Dendritic cell treated with granulocyte-macrophage colony-stimulating factor and Interleukin-4, amounts not matched to agents 40 ng/mL and 50 ng/mL, for 4 days (primary cell): ENCODE data around the gene CYP2E1.
"Not testable (repeated sequence)": the region's sequence is repeated elsewhere in the genome, so short reads cannot be mapped to it uniquely, and the experiment has no call there.

Source experiments
- H3K27ac Mint-ChIP-seq: one replicate; pipeline ENCODE4 v1.8.0; 2022; ENCODE audit warnings: mild to moderate bottlenecking, mixed read lengths
- H3K27me3 Mint-ChIP-seq: one replicate; pipeline ENCODE4 v1.8.0; 2022; ENCODE audit warnings: mild to moderate bottlenecking, mixed read lengths
- H3K36me3 Mint-ChIP-seq: one replicate; pipeline ENCODE4 v1.8.0; 2022; ENCODE audit warnings: low read depth, mixed read lengths
- H3K4me1 Mint-ChIP-seq: one replicate; pipeline ENCODE4 v1.8.0; 2022; ENCODE audit warnings: low read depth, mixed read lengths
- H3K4me3 Mint-ChIP-seq: one replicate; pipeline ENCODE4 v1.8.0; 2022; ENCODE audit warnings: mild to moderate bottlenecking, moderate library complexity, mixed read lengths
- H3K9me3 Mint-ChIP-seq: one replicate; pipeline ENCODE4 v1.8.0; 2022; ENCODE audit warnings: mixed read lengths
- intact Hi-C: fragments of 100-400 bp; cut with micrococcal nuclease; formaldehyde crosslinking; loops from one replicate; pipeline ENCODE4 v1.15.0; 2022

The CYP2E1 gene

DNA sequence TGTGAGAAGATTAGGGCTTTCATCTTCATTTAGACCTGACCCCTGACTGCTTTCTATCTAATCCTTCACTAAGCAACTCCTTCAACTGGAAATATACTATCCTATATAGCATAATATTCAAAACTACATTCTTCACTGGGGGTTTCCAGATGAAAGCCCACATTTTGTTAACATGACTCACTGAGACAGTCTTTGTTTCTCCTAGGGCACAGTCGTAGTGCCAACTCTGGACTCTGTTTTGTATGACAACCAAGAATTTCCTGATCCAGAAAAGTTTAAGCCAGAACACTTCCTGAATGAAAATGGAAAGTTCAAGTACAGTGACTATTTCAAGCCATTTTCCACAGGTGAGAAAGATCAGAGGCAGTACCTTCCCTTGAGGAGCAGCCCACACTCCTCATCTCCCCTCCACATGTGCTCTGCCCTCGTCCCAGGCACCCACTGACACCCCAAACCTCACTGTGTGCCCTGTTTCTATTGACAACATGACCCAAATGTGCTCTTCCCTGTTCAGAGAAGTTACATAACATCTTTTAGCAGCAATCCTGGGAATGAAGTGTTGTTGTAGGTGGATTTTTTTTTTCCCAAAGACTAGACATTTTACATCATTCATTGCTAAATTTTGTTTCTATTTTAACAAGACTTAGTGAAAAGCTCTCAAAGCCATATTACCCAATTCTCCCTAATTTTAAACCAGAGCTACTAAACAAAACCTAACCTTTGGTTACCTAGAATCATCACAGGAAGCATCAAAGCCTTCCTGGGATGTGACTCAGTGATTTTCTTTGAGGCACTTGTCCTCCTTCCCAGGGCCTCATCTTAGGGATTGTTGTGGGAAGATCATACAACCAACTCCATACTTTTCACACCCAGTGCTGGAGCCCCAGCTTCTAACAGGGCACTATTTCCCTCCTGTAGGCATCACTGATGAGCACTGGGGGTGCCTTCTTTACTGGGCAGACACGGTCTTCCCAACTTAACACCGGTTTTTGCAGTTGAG is 10.7 kb downstream of the CYP2E1 start:
- H3K4me1 Mint-ChIP-seq, result no peaks in the 10 kb centered on the region
- no peaks in the 10 kb centered on the region for H3K9me3 Mint-ChIP-seq
- peaks cover 18% of the 10 kb centered on the region for H3K27me3 Mint-ChIP-seq
- no peaks in the 10 kb centered on the region for H3K36me3 Mint-ChIP-seq
- no peak overlapping the region for H3K4me3 Mint-ChIP-seq
- intact Hi-C loops, result no loop called here
- H3K27ac Mint-ChIP-seq, result no peak overlapping the region

GRCh38 chr10:133541441-133541975 is 14.3 kb downstream of the CYP2E1 start:
- H3K9me3 Mint-ChIP-seq, H3K4me3 Mint-ChIP-seq, H3K27ac Mint-ChIP-seq, H3K36me3 Mint-ChIP-seq, H3K4me1 Mint-ChIP-seq, intact Hi-C loops, H3K27me3 Mint-ChIP-seq: not testable (repeated sequence)

GRCh38 chr10:133544506-133544905 is 17.3 kb downstream of the CYP2E1 start:
- Mint-ChIP-seq H3K4me1 (peaks cover 6% of the 10 kb centered on the region), H3K27ac (no peak overlapping the region), H3K27me3 (peaks cover 7% of the 10 kb centered on the region), H3K9me3 (peaks cover 17% of the 10 kb centered on the region), H3K36me3 (no peaks in the 10 kb centered on the region), H3K4me3 (no peak overlapping the region)
- intact Hi-C loops, result no loop called here

DNA sequence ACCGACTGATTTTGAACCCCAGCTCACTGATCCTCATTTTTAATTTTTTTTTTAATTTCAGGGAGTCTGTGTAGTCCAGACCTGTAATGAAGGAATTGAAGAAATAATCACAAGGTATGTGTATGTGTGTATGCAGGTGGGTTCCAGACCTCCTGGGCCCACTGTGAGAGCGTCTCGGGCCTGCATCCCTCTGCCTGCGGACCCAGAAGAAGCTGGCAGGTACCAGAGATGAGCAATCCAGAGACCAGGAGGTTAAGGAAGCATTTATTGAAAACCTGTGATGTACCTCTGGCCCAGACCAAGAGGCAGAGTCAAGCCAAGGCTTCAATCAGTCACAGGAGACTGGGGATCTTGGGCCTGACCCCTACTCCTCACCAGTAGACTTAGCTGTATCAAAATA is 27.4 kb downstream of the CYP2E1 start:
- Mint-ChIP-seq H3K27me3 (peaks cover 11% of the 10 kb centered on the region), H3K4me3 (no peak overlapping the region), H3K9me3 (no peaks in the 10 kb centered on the region), H3K4me1 (no peaks in the 10 kb centered on the region), H3K27ac (no peak overlapping the region), H3K36me3 (no peaks in the 10 kb centered on the region)
- intact Hi-C loops, result no loop called here

GRCh38 chr10:133555521-133555920 is 28.4 kb downstream of the CYP2E1 start:
- H3K27me3 Mint-ChIP-seq, result peaks cover 9% of the 10 kb centered on the region
- intact Hi-C loops, result no loop called here
- H3K27ac Mint-ChIP-seq, result no peak overlapping the region
- H3K4me1 Mint-ChIP-seq, result no peaks in the 10 kb centered on the region
- no peaks in the 10 kb centered on the region for H3K9me3 Mint-ChIP-seq
- H3K36me3 Mint-ChIP-seq, result no peaks in the 10 kb centered on the region
- H3K4me3 Mint-ChIP-seq, result no peak overlapping the region

GRCh38 chr10:133557381-133557780 is 30.2 kb downstream of the CYP2E1 start:
- intact Hi-C loops, result no loop called here
- Mint-ChIP-seq H3K9me3 (no peaks in the 10 kb centered on the region), H3K4me1 (no peaks in the 10 kb centered on the region), H3K27me3 (peaks cover 15% of the 10 kb centered on the region), H3K36me3 (no peaks in the 10 kb centered on the region), H3K27ac (no peak overlapping the region), H3K4me3 (no peak overlapping the region)

DNA sequence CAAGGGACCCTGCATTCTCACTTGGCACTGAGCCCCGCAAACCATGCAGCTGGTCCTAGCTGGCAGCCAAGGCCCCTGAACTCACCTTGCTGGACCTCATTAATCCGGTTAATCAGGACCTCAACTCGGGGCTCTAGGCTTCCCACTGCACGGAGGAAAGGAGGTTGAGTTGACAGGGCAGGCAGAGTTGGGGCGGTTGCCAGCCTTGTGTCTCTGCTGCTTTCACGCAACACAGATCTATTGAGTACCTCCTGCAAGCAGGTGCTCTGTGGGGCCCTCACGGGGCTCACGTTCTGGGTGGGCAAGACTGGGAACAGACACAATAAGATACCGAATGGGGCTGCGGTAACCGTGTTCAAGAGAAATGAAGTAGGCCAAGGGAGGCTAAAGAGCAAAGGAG is 32.1 kb downstream of the CYP2E1 start:
- H3K27ac Mint-ChIP-seq, result no peak overlapping the region
- intact Hi-C loops, result no loop called here
- no peaks in the 10 kb centered on the region for H3K36me3 Mint-ChIP-seq
- H3K4me3 Mint-ChIP-seq, result no peak overlapping the region
- H3K27me3 Mint-ChIP-seq, result peaks cover 15% of the 10 kb centered on the region
- no peaks in the 10 kb centered on the region for H3K9me3 Mint-ChIP-seq
- H3K4me1 Mint-ChIP-seq, result no peaks in the 10 kb centered on the region

DNA sequence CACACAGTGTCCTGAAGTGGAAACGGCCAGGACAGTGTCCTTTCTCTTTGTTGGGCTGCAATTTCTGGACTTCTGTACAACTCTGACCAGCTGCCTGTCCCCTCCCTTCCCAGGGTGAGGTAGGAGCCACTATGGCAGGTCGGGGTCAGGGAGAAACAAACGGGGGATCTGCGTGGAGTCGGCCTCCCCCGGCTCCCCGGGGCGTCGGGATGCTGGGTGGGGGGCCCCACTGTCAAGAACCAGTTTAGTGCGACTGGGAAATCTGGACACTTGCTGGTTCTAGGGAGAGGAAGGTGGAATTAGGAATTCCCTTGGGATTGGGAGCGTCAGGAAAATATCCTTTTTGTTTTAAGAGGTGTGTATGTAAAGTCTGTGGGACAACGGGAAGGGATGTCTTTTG is 37.7 kb downstream of the CYP2E1 start:
- intact Hi-C loops, result no loop called here
- Mint-ChIP-seq H3K27me3 (peaks cover 25% of the 10 kb centered on the region), H3K27ac (no peak overlapping the region), H3K9me3 (peaks cover 38% of the 10 kb centered on the region), H3K4me1 (no peaks in the 10 kb centered on the region), H3K4me3 (no peak overlapping the region), H3K36me3 (no peaks in the 10 kb centered on the region)

DNA sequence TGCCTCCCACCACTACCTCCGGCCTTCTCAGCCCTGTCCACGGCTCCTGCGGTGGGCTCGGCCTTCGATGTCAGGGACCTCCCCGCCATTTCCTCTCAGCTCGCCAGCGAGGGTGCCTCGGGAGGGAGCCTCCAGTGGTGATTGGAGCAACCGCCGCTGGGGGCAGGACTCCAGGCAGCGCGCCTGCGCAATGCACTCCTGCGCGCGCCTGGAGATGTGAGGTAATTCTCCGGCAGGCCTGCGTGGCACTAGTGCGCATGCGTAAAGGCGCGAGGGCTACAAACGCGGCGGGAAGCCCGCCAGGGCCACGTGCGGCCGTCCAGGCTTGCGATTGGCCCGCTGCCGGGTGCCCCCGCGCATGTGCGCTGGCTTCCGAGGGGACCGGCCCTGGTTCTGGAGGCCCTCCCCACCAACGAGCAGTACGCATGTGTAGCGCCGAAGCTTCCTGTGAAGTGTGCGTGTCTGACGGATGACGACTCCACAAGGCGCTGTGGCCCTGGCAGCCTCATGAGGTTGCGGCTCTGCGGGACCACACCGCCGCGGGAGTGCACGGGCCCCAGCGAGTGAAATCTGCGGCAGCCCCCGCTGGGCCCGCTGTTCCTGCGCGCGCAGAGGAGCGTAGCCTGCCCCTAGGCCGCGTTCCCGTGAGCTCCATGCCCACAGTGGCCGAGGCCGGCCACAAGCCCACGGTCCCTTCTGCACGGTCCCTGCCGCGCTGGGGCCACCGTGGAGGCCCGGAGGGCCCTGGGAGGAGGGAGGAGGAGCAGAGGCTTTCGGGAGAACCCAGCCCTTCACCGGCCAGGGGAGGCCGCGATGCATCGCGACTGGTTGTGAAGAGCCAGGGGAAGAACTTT is 38.5 kb downstream of the CYP2E1 start, which contains the start of gene SYCE1:
TSS of gene SYCE1 (minus strand) at position 143 of the 854 bp plus-strand sequence. CDS start at position 89, 54 bp downstream.
- no peaks in the 10 kb centered on the region for H3K36me3 Mint-ChIP-seq
- no peaks in the 10 kb centered on the region for H3K4me1 Mint-ChIP-seq
- no peak within 1 kb of the TSS for H3K27ac Mint-ChIP-seq
- H3K27me3 Mint-ChIP-seq, result peaks cover 26% of the 10 kb centered on the region
- no peak within 1 kb of the TSS for H3K4me3 Mint-ChIP-seq
- intact Hi-C loops, result no loop called here
- peaks cover 38% of the 10 kb centered on the region for H3K9me3 Mint-ChIP-seq

- peaks cover 24% of the 10 kb centered on the region for H3K27me3 Mint-ChIP-seq
- H3K9me3 Mint-ChIP-seq, result peaks cover 38% of the 10 kb centered on the region
- intact Hi-C loops, result no loop called here
- no peaks in the 10 kb centered on the region for H3K4me1 Mint-ChIP-seq
- H3K36me3 Mint-ChIP-seq, result no peaks in the 10 kb centered on the region
- no peak overlapping the region for H3K4me3 Mint-ChIP-seq
- no peak overlapping the region for H3K27ac Mint-ChIP-seq
These were observed 40.0 kb downstream of the CYP2E1 start for GRCh38 chr10:133567119-133567518.

GRCh38 chr10:133567609-133568286 is 40.6 kb downstream of the CYP2E1 start:
- no peaks in the 10 kb centered on the region for H3K36me3 Mint-ChIP-seq
- H3K4me1 Mint-ChIP-seq, result no peaks in the 10 kb centered on the region
- intact Hi-C loops, result no loop called here
- H3K9me3 Mint-ChIP-seq, result peaks cover 41% of the 10 kb centered on the region
- H3K27ac Mint-ChIP-seq, result no peak overlapping the region
- H3K27me3 Mint-ChIP-seq, result peaks cover 24% of the 10 kb centered on the region
- H3K4me3 Mint-ChIP-seq, result no peak overlapping the region

GRCh38 chr10:133568287-133568614 is 41.1 kb downstream of the CYP2E1 start:
- H3K27me3 Mint-ChIP-seq, result peaks cover 27% of the 10 kb centered on the region
- intact Hi-C loops, result no loop called here

GRCh38 chr10:133568831-133569527 is 41.8 kb downstream of the CYP2E1 start:
- H3K4me1 Mint-ChIP-seq, H3K27ac Mint-ChIP-seq, H3K36me3 Mint-ChIP-seq, intact Hi-C loops, H3K4me3 Mint-ChIP-seq: not testable (repeated sequence)
- Mint-ChIP-seq H3K27me3 (peaks cover 30% of the 10 kb centered on the region), H3K9me3 (peaks cover 53% of the 10 kb centered on the region)

More at GRCh38 chr10:133568287-133568614, 41.1 kb downstream of the CYP2E1 start:
- no peak overlapping the region for H3K4me3 Mint-ChIP-seq
- H3K4me1 Mint-ChIP-seq, result no peaks in the 10 kb centered on the region
- H3K9me3 Mint-ChIP-seq, result peaks cover 46% of the 10 kb centered on the region
- no peaks in the 10 kb centered on the region for H3K36me3 Mint-ChIP-seq
- H3K27ac Mint-ChIP-seq, result no peak overlapping the region
